Skin epidermis (tissue), 12 donors: Measurements from ENCODE around the gene PTPRN2.
"Not testable (repeated sequence)": the region's sequence is repeated elsewhere in the genome, so short reads cannot be mapped to it uniquely, and the experiment has no call there.

ENCODE experiments used
- H3K27ac ChIP-seq, 21 experiments: fragments of 200-600 bp; sonication (generic) in 11 of 21; one replicate each; pipeline ENCODE4 v1.5.0; 2020; ENCODE audit warnings: mild to moderate bottlenecking in 3 of 21, inconsistent platforms in 2 of 21, moderate library complexity in 2 of 21
- H3K4me3 ChIP-seq, 7 experiments: fragments of 200-600 bp; sonication (generic) in 2 of 7; one replicate each; pipeline ENCODE4 v1.5.0; 2020; ENCODE audit warnings: inconsistent platforms in 2 of 7, mild to moderate bottlenecking in 2 of 7, moderate library complexity in 1 of 7

The PTPRN2 gene

DNA sequence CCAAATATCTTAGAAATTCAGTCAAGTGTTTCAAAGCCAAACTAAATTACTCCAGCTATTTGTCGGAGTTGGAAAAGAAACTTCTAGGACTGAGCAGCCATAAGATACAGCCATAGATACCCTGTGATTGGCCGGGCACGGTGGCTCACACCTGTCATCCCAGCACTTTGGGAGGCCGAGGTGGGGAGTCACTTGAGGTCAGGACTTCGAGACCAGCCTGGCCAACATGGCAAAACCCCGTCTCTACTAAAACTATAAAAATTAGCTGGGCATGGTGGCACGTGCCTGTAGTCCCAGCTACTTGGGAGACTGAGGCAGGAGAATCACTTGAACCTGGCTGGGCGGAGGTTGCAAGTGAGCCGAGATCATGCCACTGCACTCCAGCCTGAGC, 607.3 kb downstream of the PTPRN2 start:
- H3K27ac ChIP-seq, H3K4me3 ChIP-seq: not testable (repeated sequence)

DNA sequence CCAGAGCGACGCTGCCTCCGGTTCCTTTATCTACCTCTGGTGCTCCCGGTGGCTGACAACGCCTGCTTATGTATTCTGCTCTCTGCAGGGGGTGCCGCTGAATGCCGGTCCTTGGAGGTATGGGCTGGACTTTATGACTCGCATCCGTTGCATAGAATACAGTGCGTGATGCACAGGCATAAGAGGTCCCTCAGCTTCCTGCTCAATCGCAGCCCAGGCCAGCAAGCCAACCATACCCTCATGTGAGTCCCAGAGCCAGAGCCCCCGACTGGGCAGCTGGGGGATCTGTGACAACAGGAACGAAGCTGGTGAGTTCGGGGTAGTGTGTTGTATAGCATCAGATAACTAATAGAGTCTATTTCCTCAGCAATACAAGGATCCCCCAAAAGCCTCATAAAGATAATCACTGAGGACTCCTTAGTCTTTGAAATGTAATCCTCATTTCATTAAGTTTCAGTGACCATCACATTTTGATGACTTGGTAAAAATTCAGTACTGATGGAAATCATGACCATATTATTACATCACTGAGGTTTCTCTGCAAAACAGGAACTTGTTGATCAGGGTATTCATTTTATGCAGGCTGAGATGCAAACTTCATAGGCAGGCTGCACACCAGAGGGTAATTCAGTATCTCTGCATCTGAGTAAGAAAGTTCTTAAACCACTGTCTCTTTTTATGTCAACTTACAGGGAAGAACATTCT, 607.8 kb downstream of the PTPRN2 start:
- H3K4me3 ChIP-seq = no peak overlapping the region
- no peak overlapping the region for H3K27ac ChIP-seq

DNA sequence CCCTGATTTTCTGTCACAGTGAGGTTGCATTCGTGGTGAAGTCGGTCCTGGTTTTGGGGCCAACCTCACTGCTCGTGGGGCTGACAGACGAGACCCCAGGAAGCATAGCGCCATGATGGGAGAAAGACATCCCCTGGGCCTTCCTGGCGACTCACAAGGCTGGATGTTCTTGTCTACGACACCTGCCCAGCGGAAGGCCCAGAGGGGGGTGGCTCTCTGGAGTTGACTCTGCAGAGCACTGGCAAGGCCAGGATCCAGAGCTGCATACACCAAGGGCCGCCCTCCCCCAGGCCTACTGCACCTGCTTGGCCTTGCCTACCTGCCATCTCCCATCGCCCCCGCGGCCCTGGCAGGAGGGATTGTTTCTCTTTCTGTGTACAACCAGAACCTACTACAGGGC, 608.9 kb downstream of the PTPRN2 start:
- Histone ChIP-seq H3K27ac (no peak overlapping the region), H3K4me3 (no peak overlapping the region)

DNA sequence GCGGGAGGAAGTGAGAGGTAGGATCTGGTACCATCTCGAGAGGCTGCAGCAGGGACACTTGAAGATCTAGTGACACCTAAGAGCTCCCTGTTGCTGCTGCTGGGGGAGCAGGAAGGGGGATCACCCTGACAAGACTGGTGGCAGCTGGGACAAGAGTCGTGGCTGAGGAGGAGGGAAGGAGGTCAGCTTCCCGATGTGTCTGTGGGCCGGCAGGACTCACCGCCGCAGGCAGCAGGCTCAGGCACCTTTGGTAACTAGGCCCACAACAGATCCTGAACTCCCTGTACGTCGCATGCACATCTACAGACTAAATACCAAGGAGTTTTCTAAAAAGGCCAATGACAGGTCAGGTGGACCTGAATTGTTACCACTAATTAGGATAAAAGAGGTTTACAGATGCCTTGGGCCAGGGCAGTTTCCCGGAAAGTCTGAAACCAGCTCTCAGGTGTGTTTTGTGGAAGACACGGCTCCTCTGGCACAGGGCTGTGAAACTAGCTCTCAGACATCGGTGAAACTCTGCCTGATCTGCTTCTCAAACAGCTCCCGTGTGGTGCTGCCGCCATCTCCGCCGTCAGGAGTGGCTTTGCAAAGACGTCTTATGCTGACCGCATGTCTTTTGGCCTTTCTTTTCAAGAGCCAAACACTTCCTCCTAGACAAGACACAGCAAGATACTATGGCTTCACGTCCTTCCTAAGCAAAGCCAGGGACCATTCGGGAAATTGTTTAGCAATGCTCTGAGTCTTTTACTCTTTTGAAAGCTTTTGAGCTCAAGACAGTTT, 609.7 kb downstream of the PTPRN2 start:
- no peak overlapping the region for H3K4me3 ChIP-seq
- H3K27ac ChIP-seq = no peak overlapping the region

DNA sequence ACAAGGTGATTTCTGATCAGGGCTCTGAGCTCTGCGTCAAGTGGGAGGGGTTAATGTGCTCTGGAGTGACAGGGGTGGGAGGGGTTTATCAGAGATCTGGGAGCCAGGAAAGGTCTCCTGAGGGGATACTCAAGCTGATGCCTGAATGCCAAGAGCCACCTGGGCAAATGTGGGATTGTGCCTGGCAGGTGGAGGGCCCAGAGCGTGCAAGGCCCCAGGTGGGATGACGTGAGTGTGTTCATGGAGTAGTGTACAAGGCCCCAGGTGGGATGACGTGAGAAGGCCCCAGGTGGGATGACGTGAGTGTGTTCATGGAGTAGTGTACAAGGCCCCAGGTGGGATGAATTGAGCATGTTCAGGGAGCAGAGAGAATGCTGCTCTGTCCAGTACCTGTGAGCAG, 610.3 kb downstream of the PTPRN2 start:
- no peak overlapping the region for H3K27ac ChIP-seq
- H3K4me3 ChIP-seq = no peak overlapping the region

DNA sequence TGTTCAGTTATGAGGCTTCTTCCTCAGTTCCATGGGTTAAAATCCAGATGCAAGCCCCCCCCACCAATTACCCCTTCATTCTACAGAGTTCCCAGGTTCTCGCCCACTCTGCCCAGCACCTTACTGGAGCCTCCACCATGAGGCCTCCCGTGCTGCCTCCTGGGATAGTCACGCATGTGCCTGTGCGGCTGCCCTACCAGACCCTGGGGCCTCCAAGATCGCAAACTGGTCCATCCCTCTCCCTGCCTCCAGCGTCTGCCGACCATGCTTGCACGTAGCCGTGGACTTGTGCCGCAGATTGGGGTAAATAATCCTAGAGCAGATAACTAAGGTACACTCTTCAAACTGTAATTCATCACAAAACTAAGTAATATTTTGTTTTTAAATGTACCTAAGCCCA, 611.2 kb downstream of the PTPRN2 start:
- Histone ChIP-seq H3K27ac (no peak overlapping the region), H3K4me3 (no peak overlapping the region)

DNA sequence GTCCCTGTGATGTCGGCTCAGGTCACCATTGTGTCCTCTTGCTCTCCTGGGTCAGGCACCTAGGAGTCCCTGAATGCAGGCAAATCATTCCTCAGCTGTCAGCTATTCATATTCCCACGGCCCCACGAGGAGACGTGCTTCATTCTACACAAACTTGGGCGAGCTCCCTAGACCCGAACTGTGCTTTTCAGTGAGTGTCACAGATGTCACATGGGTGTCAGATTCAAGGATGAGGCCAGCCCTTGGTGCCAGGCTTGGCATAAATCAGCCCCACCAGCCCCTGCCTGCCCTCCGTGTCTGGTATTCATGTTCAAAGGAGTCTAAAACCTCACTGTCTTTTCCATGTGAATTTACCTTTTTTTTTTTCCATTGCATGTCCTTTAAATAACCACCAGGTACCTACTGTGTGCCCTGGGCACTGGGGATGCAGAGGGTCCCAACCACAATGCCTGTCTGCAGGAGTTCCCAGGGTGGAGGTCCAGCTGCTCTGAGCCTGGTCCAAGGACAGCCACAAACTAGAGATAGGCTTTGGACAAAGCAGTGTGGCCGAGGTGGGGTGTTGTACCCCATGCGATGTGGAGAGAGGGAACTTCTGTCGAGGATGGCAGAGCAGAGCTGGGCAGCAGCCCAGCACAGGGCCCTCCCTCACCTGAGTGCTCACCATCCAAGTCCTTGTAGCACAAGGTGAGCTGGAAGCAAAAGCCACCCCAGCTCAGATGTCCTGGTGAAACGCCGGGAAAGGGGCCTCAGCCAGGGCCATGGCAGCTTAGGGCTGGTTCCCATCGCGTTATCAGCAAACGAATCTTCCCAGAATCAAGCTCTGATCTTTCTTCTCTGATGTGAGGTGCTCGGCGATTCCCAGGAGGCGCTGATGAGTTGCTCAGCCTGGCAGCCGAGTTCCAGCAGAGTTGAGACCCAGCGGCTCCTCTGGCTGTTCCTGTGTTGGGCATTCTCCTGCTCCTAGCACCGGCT, 611.9 kb downstream of the PTPRN2 start:
- Histone ChIP-seq H3K4me3 (no peak overlapping the region), H3K27ac (no peak overlapping the region)

DNA sequence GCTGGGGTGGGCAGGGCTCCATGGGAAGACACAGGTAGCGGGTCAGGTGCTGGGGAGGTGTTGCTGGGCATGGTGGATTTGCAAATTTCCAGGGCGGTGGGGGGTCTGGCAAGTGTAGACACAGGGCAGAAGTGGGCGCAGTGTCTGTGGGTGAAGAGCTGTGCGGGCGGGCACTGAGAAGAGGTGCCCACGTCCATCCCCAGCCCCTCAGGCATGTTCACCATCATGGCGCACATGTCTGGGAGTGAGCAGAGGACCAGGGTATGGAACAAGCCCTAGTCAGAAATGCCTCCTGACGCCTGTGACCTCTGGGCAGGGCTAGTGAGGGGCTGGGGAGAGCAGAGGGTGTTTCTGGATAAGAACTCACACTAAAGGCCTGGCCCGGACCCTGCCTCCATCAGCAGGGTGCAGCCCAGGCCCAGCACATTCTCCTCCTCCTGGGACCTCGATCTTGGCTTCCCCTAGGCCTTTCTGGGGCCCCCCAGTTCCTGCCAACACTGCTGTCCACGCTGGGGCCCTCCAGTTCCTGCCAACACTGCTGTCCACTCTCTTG, 612.9 kb downstream of the PTPRN2 start:
- H3K4me3 ChIP-seq = no peak overlapping the region
- no peak overlapping the region for H3K27ac ChIP-seq

DNA sequence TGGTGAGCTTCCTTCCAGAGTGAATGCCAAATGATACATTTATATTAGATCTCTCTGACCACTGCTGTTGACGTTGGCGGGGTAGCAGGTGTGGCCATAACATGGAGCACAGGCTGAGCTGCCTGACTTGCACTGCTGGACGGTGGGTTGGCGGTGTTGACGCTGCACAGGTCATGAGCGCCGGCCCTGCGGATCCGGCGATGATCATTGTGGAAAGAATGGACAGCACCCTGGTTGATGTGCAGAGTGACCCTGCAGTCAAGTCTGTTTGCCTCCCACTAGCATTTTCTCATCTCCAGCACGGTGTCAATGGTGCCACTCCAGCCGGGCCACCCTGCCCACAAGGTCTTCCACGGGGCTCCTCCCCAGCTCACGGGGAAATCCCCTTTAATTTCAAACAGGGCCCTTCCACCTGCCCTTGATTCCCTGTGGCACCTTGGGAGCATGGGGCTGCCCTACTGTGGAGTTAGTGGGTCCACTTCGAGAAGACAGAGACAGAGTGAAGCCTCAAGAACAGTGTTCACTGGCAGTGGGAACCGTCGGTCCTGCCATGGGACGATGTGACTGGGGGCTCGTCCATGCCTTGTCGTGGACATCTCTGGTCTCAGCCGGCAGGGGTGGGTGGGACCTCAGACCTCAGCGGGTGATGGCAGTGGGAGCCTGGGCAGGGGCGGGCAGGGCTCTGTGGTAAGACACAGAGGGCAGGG, 613.5 kb downstream of the PTPRN2 start:
- Histone ChIP-seq H3K4me3 (no peak overlapping the region), H3K27ac (no peak overlapping the region)

DNA sequence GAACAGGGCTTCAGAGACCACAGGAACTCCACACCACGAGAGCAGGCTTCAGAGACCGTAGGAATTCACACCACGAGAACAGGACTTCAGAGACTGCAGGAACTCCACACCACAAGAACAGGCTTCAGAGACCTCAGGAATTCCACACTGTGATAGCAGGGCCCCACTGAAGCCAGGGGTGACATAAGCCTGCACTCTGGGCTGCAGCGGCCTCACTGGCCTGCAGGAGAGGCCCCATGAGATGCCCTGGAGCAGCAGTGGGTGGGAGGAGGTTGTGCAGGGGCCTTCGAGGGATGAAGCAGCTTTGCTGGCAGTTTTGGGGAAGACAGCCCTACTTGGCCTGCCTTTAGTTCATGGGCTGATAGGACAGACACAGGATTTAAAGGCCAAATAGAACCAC, 614.7 kb downstream of the PTPRN2 start:
- no peak overlapping the region for H3K4me3 ChIP-seq

DNA sequence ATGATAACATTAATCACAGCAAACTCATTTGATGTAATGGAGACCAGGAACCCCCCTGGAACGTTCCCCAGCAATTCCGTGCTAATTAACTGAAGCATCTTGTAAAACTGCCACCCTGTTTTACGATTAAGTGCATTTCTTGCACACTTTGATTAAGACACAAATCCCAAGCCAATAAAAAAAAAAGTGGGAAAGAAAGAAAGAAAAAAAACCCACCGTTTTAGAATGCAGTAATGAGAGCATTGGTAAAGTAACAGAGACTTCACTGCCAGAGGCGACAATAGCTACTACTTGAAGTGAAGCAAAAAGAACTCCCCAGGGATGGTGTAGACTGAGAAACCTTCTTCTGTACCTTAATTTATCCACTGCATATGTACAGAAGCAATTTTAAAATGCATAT, 616.1 kb downstream of the PTPRN2 start:
- Histone ChIP-seq H3K27ac (no peak overlapping the region), H3K4me3 (no peak overlapping the region)

More for the DNA sequence above, 614.7 kb downstream of the PTPRN2 start:
- no peak overlapping the region for H3K27ac ChIP-seq

DNA sequence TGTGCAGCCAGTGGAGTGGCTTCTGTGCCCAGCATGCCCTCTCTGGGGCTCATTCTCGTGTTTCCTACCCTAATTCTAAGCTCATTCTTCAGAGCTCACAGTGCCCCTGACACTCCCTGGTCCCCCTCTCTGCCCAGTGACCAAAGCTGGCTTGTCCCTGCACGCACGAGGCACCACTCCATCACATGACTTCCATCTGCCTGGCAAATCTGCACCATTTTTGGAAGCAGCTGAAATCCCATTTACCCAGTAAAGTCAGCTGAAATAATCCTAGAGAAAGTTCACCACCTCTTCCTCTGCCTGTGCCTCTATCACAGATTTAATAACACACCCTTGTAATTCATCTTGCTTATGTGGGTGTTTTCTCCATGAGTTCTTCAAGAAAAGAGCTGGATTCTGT, 616.9 kb downstream of the PTPRN2 start:
- H3K27ac ChIP-seq = no peak overlapping the region
- no peak overlapping the region for H3K4me3 ChIP-seq

DNA sequence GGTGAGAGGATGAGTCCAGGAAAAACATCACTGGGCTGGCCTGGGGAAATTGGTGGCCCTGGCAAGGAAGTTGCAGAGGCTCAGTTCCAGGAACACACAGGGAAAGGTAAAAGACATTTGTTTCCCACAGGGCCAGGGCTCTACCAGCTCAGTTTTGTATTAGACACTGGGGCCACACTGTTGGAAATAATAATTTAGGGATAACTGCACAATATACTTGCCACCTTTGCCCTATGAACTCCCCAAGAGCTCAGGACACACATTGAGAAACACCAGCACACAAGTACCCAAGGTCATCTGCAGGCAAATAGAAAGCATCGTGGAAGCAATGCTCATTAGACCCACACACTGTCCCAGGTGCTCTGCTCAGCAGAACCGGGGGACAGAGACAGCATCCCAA, 617.6 kb downstream of the PTPRN2 start:
- Histone ChIP-seq H3K27ac (no peak overlapping the region), H3K4me3 (no peak overlapping the region)

DNA sequence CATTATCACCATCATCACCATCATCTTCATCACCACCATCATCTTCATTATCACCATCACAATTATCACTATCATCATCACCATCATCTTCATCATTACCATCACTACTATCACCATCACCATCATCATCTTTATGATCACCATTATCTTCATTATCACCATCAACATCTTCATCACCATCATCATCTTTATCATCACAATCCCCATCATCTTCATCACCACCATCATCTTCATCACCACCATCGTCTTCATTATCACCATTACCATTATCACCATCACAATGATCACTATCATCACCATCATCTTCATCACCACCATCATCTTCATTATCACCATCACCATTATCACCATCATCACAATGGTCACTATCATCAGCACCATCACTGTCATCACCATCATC, 621.1 kb downstream of the PTPRN2 start:
- H3K27ac ChIP-seq = no peak overlapping the region
- no peak overlapping the region for H3K4me3 ChIP-seq

DNA sequence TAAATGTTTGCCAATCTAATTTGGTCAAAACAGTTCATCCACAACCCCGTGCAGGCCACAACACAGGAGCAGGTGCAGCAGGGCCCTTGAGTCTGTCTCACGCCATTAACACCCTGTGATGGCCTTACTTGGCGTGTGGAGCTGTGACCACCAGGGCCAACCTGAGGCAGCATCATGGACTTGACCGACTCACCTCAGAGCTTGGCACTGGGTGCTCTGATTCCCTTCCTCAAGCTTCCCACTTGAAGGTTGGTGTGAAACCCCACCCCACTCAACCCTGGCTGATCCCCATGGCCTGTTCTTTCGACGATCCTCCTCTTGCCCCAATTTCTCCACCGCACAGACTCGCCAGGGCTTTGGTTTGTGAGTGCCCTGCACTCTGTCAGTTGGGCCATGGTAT, 623.1 kb downstream of the PTPRN2 start:
- Histone ChIP-seq H3K4me3 (no peak overlapping the region), H3K27ac (no peak overlapping the region)

DNA sequence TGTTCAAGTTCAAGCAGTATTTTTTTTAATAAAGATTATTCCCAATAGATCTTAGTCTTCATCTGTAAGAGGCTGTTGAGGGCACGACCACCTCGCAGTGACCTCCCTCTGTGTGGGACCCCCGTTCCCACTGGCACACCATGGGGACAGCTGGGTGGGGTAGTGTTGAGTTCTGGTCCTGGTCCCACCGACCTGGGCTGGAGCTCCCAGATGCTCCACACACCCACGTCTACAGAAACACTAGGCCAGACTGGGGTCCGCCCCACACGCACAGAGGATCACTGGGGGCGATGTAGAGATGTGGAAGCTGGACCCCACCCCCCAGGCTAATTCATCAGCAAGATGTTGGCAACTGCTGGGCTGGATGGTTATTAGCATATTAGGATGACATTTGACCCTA, 623.6 kb downstream of the PTPRN2 start:
- Histone ChIP-seq H3K4me3 (no peak overlapping the region), H3K27ac (no peak overlapping the region)

DNA sequence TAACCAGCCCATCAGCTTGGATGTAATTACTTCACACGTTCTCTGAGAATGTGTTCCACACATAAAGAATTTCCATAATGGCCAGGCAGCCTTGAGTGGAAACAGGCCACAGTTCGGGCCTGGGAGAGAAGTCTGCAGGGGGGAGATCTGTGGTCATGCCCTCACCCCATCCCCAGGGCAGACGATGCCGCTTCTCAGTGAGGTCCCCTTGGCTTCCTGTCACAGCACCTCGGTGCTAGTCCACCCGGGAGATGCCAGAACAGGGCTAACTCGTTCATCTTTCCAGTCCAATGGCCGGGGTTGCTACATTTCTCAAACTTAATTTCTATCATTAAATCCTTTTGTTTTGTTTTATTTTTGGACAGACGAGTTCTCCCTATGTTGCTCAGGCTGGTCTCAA, 624.1 kb downstream of the PTPRN2 start:
- no peak overlapping the region for H3K27ac ChIP-seq

DNA sequence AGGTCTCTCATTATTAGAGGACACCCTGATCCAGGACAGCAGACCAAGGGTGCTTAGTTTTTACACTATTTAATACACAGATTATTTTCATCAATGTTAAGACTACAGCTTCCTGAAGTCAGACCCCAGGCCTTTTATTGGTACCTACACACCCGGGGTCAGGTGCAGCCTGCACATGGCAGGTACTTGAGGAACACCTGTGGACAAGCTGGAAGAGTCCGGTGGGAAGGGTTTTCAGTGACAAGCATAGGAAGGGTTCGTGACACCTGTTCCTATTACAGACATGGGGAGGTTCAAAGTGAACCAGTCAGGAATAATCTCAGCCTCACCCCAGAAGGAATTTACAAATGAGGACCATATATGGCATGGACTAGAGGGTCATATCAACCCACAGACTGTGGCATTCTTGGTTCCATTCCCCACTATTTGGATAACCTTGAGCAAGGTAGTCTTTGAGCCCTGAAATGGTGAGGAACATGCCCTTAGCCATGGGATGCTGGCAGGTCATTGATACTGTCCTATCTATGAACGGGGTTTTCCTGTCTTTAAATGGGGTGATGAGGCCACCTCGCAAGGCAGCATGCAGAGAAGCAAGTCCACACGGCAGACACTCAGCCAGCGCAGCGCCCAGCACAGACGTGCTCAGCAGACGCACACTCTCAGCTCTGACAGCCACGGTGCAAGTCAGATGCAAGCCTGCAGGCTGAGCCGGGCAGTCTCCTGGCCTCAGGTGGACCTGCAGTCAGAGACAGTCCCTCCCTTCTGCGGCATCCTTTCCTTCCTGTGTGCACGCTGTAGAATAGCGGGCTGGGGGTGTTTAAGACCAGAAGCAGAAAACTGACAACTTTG, 624.9 kb downstream of the PTPRN2 start:
- H3K4me3 ChIP-seq = no peak overlapping the region
- H3K27ac ChIP-seq = no peak overlapping the region

More for the DNA sequence above, 624.1 kb downstream of the PTPRN2 start:
- no peak overlapping the region for H3K4me3 ChIP-seq
